Loucy (cell line): ENCODE measurements around the gene CD27.

ENCODE experiments used
- EZH2phosphoT487 ChIP-seq: fragments of 200-600 bp; IDR thresholded peaks from 2 replicates; pipeline ENCODE4 v1.6.1; 2018; ENCODE audit warnings: antibody characterized with exemption, mild to moderate bottlenecking, moderate library complexity, borderline replicate concordance
- TF ChIP-seq, protein P1 (sequence below): fragments of 200-600 bp; sonication (generic); conservative IDR thresholded peaks from 2 replicates; pipeline ENCODE4 v1.5.1; 2014; ENCODE audit warnings: mild to moderate bottlenecking, antibody characterized with exemption, low read length

GRCh38 chr12:6404390-6404789 is 40.4 kb upstream of the CD27 start:
- TF ChIP-seq, protein P1, sequence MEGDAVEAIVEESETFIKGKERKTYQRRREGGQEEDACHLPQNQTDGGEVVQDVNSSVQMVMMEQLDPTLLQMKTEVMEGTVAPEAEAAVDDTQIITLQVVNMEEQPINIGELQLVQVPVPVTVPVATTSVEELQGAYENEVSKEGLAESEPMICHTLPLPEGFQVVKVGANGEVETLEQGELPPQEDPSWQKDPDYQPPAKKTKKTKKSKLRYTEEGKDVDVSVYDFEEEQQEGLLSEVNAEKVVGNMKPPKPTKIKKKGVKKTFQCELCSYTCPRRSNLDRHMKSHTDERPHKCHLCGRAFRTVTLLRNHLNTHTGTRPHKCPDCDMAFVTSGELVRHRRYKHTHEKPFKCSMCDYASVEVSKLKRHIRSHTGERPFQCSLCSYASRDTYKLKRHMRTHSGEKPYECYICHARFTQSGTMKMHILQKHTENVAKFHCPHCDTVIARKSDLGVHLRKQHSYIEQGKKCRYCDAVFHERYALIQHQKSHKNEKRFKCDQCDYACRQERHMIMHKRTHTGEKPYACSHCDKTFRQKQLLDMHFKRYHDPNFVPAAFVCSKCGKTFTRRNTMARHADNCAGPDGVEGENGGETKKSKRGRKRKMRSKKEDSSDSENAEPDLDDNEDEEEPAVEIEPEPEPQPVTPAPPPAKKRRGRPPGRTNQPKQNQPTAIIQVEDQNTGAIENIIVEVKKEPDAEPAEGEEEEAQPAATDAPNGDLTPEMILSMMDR: no peak
- TF ChIP-seq EZH2phosphoT487: no peak
